A673 (cell line): Measurements from ENCODE around the gene MGMT.

Experiments
- EZH2 ChIP-seq: fragments of 200-600 bp; sonication (generic); IDR thresholded peaks from 2 replicates; pipeline ENCODE4 v1.6.1; 2017; ENCODE audit warnings: borderline replicate concordance, low read depth, mild to moderate bottlenecking, mixed read lengths, antibody characterized with exemption, low read length; ENCODE audit not compliant: poor library complexity, severe bottlenecking
- TF ChIP-seq, protein P1 (sequence below): fragments of 300-800, 200-600 bp; sonication (generic); conservative IDR thresholded peaks from 2 replicates; pipeline ENCODE4 v1.5.1; 2017; ENCODE audit warnings: low read depth, mild to moderate bottlenecking, antibody characterized with exemption, low read length, moderate library complexity, mixed read lengths

DNA sequence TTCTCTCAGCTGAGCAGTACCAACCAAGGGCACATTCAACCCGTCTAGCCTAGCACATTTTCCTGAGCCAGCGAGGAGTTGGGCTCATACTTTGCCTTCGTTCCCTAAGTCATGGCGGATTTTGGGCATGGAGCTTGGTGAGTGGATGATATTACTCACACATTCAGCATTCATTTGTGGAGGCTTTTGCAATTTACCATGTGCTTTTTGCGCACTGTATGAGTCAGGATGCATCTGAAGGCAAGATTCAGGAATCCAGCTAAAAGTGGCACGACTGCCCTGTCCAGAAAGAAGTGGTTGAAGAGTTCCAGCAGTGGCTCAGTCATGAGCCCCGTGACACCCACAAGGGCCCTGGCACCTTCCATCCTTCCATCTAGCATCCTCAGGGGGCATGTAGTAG is 24.2 kb upstream of the MGMT start:
- TF ChIP-seq, protein P1, sequence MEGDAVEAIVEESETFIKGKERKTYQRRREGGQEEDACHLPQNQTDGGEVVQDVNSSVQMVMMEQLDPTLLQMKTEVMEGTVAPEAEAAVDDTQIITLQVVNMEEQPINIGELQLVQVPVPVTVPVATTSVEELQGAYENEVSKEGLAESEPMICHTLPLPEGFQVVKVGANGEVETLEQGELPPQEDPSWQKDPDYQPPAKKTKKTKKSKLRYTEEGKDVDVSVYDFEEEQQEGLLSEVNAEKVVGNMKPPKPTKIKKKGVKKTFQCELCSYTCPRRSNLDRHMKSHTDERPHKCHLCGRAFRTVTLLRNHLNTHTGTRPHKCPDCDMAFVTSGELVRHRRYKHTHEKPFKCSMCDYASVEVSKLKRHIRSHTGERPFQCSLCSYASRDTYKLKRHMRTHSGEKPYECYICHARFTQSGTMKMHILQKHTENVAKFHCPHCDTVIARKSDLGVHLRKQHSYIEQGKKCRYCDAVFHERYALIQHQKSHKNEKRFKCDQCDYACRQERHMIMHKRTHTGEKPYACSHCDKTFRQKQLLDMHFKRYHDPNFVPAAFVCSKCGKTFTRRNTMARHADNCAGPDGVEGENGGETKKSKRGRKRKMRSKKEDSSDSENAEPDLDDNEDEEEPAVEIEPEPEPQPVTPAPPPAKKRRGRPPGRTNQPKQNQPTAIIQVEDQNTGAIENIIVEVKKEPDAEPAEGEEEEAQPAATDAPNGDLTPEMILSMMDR, result no peak
- no peak for TF ChIP-seq EZH2
